Fibroblast of the conjunctiva (primary cell): ENCODE measurements around the gene BRD2.

ENCODE experiments used
- DNase-seq: peaks from one replicate; pipeline ENCODE4 v3.0.0-alpha.2; 2010; ENCODE audit warnings: low read depth

BRD2 gene

DNA sequence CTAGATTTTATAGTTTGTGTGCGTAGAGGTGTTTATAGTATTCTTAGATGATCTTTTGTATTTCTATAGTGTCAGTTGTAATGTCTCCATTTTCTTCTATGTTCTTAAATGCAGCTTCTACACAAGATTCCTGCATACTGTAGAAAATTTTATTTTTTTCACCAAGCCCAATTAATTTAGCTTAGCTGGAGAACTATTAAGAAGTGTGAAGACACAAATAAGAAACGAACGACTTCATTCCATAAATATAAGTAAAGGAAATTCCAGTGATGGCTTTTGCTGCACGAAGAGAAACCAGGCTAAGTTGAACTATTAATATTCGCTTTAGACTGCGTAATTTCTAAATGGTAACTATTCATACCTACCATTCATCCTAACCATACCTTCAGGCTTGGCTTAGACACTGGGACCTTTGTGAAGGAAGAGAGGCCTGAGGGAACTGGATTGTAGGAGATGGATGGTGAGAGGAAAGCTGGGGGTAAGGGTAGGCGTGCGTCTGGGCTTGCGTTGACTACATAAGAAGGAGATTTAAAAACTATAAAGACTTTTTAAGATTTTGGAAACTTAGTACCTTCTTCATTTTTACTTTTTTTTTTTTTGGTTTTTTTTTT is 25.1 kb downstream of the BRD2 start:
- no peak for DNase-seq

GRCh38 chr6:32995448-32995847 is 27.1 kb downstream of the BRD2 start:
- DNase-seq = no peak

DNA sequence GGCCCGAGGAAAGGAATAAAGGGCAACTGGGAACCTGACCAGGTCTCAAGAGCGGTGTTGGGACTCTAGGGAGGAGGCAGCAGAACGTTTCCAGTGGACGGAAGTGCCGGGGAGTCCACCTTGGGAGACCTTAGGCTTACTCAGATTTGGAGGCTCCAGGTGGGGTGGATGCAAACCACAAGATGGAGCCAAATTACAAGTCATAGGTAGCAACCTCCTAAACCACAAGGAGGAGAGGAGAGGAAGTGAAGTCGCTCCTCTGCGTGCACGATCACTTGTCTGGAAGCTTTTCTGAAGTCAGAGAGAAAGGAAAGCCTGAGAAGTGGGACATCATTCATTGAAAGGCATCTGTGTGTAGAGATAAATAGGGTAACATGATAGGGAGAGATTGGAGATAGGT is 31.7 kb downstream of the BRD2 start:
- DNase-seq = no peak

DNA sequence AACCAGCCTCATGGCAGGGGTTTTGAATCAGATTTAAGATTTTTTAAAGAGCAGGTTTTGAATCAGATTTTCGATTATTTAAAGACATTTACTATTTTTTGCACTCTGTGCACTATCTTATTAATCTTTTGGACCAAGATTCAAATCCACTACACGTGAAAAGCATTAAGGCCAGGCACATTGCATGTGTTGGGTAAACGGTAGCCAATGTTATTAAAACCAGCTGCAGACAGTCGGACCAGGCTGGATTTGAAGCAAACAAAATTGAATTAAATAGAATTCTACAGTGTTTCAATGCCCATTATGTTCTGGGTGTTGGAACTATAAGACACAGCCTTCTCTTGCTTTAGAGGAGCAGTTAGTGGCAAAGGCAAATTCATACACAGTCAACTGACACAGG is 33.3 kb downstream of the BRD2 start:
- no peak for DNase-seq

GRCh38 chr6:33004940-33005339 is 36.5 kb downstream of the BRD2 start:
- DNase-seq = no peak

DNA sequence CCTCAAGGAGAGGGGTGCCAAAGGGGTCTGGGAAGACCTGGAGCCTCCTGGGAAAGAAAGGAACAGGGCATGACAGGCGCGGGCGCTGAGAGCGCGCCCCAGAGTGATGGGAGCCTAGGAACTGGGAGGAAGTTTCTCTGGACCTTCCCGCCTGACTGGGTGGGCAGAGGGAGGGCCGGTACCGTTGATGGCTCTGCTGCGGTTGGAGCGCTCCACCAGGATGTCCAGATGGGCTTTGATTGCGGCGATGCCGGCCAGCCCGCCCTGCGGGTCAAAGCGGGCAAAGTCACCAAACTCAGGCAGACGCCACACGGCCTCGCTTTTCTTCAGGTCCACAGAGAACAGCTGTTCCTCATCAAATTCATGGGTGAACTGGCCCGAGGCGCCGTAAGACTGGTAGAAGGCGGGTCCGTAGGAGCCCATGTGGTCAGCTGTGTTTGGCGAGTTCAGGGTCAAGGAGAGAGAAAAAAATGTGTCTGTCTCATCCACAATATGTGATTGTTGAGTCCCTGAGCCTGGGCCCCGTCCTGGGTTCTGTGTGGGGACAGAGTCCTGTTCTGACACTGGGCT is 39.5 kb downstream of the BRD2 start:
- DNase-seq = no peak

DNA sequence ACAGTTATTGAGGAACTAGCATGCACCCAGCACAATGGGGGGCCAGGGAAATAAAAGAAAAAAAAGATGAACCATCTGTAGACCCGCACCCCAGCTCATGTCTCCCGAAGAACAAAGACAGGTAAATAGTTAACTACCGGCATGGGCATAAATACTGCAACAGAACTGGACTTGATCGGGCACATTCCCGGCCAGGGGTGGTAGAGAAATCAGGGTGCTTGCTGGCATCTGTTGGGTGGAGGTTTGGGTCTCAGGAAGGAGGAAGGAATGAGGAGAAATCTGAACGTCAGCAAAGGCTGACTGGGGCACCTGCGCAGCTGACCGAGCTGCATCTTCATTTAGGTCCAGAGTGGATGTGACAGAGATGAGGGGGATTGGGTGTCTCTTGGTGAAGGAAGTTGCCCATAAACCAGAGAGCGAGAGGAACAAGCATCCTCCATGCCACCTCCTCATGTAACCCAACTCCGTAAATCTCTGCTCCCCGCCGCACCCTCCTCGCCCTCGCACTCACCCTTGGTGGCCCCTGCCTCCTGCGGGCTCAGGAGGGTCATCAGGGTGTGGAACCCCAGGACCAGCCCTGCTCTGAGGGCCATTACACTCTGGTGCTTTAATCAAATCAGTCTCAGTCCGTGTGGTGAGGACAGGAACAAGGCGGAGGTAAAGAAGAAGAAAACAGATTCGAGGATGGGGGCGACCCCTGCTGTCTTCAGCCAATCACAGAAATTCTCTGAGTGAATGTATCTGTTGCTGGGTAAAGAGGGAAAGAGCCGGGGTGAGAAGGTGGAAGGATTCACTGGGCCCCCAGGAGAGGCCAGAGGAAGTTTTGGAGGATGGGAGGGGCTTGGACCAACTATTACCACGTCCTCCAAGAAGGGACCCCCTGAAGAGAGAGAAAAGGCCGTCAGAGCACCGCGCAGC is 40.8 kb downstream of the BRD2 start, which contains the start of gene HLA-DOA:
HLA-DOA (minus strand) TSS at position 648 of the 918 bp plus-strand sequence.
- DNase-seq = no peak

DNA sequence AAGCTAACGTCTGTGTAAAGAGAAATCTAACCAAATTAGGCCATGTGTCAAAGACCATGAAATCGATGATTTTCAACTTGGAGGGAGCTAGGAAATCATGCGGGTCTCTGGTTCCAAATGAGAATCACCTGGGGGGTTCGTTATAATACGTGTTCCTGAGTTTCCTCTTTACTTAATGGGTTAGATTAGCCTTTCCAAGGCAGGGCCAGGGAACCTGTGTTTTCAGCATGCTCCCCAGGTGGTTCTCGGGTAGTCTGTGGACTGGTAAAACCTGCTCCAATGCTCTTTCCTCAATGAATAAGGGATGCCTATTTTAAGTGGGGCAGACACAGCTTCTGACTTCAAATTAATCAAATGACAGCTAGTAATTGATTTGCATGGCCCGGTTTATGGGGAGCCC is 42.0 kb downstream of the BRD2 start:
- no peak for DNase-seq

- no peak for DNase-seq
Observed at GRCh38 chr6:33013608-33014007, 45.2 kb downstream of the BRD2 start.

DNA sequence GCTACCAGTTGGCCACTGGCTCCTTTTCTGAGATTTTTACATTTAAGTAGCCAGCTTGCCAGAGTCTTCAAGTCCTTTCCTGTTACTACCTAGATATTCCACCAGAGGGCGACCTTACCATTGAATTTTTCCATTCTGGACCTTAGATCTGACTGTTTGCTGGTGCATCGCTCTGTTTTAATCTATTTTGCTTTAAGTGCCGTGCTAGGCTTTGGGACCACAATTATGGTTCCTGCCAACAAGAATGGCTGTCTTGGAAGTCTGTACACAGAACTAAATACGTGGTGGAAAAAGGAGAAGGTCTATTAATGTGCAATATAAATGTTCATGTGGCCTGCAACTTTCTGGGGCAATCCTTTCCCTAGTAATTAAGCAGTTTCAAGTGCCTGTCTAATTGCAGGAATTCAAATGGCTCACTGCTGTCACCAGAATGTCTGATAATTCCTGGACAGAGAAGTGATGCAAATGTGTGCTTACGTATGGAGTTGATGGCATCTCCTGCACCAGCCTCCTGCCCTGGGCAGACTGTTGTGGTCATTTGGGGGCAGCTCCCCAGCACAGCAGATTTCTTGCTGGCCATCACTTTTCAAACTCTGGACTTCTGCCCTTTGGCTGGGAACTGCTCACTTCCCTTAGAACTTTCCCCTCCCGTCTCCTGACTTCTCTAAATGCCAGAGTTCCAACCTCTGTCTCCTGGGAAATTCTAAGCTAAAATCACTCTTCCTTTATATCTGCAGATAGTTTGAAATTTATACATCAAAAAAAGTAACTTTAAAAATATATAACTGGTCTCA is 46.6 kb downstream of the BRD2 start:
- DNase-seq = peak; percentile 82

- no peak for DNase-seq
Observed at GRCh38 chr6:33015798-33016197, 47.4 kb downstream of the BRD2 start.

DNA sequence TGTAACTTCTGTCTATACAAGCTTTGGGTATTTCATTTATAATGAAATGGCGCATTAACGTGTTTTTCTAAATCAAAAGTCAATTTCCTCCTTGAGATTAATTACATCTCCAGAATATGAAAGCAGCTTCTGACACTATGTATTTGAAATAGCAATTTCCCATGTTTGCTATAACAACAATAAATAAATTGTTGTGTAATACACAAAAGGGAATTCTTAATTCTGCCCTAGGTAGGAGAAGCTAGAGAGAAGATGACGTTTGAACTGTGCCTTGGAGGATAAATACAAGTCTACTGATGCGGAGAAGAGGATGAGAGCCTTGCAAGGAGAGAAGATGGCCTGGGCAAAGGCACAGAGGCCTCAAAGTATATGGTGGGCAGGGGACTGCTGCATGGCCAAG is 48.6 kb downstream of the BRD2 start:
- no peak for DNase-seq

DNA sequence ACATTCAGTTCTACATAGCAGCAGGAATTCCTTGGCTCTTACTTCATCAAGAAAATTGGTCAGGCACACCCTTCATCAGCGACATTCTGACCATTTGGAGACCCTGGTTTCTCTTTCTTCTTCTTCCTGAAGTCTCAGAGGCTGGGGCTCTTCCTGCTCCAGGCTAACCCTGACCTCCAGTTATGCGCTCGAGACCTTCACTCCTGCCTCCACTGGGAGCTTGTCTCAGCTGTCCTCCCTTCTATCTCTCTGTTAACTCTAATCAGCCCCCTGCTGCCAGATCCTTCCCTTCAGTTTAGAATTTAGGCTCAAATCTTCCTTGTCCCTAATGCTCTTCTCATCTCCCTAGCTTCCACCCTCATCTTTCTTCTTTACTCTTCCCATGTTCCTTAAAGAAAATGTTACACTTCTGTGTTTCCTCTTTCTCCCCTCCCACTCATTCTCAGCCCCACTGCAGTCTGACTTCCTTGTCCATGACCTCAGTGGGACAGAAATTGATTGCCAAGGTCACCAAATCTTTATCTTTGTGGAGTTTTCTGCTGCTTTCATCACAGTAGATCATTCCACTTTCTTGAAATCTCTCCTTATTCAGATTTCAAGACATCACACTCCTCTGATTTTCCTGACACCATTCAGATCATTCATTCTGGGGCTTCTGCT is 49.4 kb downstream of the BRD2 start:
- DNase-seq = no peak

GRCh38 chr6:33018418-33018817 is 50.0 kb downstream of the BRD2 start:
- no peak for DNase-seq

DNA sequence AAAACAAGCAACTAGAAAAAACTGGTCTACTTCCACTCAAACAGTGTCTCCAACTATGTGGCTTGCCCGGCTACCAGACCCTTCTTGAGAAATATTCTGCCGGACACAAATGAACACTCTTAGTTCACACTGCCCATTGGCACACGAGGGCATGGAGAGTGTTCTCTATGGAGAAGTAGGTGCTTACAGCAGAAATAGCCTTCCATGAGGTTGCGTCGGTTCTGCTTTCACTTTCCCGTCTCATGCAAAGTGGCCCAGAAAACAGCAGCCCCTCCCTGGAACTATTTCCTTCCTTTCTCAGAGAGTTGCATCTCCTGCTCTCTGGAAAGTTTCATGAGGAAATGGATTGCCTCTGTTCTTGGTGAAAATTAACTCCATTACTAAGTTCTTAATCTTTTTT is 50.5 kb downstream of the BRD2 start:
- DNase-seq = no peak

DNA sequence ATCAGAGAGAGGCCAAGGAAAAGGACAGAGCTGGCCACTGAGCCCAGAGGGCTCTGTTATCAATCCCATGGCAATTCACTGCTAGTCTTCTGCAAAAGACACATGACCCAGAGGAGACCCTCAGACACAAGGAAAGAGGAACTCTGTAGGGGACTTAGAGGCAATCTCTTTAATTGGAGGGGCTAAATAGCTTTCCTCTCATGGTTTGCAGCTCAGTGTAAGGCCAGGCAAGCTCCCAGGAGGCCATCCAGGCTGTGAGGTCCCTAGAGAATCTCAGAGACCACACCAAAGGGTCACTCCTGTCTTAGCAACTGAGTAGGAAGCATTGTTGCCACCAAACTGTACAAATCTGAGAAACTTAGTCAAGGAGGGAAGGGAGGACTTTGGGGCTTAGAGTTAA is 51.0 kb downstream of the BRD2 start:
- DNase-seq = no peak

DNA sequence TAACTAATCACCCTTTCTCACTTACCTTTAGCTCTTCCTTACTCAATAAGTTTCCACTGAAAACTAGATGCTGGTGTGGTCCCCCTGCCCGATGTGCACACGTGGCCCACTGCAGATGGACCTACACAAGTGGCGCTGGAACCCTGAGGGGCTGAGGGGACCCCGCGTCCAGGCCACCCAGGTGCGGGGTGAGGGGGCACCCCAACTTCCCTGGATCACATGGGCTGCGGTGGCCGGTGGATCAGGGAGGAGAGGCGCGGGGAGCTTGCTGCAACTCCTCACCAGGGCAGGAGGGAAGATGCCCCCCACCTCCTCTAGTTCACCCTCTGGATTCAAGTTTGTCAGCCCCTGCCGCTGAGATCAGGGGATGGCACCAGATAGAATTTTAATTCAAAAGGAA is 53.5 kb downstream of the BRD2 start:
- DNase-seq = no peak

DNA sequence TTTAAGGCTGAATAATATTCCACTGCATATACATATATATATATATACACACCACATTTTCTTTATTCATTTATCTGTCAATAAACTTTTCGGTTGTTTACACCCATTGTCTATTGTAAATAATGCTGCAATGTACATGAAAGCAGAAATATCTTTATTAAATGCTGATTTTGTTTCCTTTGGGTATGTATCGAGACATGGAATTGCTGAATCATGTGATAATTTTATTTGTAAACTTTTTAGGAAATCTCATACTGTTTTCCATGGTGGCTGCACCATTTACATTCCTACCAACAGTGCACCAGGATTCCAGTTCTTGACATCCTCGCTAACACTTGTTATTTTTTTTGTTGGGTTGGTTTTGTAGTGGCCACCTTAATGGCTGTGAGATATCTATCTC is 55.1 kb downstream of the BRD2 start:
- DNase-seq = no peak

GRCh38 chr6:33024521-33024920 is 56.1 kb downstream of the BRD2 start:
- no peak for DNase-seq

DNA sequence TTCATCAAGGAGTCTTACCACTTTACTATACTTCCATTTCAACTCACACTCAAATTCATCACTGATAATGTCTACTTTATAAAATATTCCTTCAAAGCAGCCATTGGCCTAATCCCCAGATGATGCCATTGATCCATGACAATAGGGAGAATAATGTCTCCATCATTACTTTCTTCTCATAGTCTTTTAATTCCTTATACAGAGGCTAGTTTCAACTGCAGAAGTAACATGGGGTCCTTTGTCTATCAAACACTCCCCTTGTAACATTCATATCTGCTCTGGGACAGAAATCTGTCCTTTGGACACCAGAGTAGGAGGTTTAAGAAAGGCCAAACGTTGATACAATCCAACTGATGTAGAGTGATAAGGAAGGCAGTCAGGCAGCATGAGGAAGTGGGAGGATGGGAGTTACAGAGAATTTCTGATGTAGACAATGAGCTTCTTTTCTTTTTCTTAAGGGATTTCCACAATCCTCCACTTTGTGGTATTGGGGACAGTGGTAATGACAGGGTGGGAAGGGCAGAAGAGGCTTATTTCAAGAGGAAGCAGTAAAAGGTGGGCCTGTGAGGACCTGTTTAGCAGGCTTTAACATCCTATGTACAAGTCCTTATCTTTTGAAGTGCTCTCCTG is 59.9 kb downstream of the BRD2 start:
- DNase-seq = no peak
